Astrocyte of the cerebellum (primary cell): Measurements from ENCODE around the gene FCSK.

ENCODE experiments used
- DNase-seq: peaks from one replicate; pipeline ENCODE4 v3.0.0-alpha.2; 2011; ENCODE audit warnings: low read depth
- H3K4me3 ChIP-seq: 2 replicates; pipeline ENCODE4 v1.5.1; 2011; ENCODE audit warnings: mild to moderate bottlenecking, low read depth, low read length, moderate library complexity
- CTCF ChIP-seq: IDR thresholded peaks from 2 replicates; pipeline ENCODE4 v1.5.1; 2012; ENCODE audit warnings: low read length, low read depth, moderate library complexity, mild to moderate bottlenecking; ENCODE audit errors: missing control alignments
- in situ Hi-C: cut with HindIII; loops from 2 replicates; pipeline ENCODE4 v1.10.0; 2017; ENCODE audit warnings: low sequenced_read_pairs

FCSK gene

GRCh38 chr16:70460737-70461261 lies 6.4 kb downstream of the FCSK start:
- no peak for TF ChIP-seq CTCF
- in situ Hi-C loops, result no loop called here
- no peak overlapping the region for H3K4me3 ChIP-seq
- DNase-seq, result no peak

- no peak for DNase-seq
- in situ Hi-C loops, result no loop called here
- no peak overlapping the region for H3K4me3 ChIP-seq
- TF ChIP-seq CTCF, result no peak
Observed at GRCh38 chr16:70463235-70463634, 8.8 kb downstream of the FCSK start.

- H3K4me3 ChIP-seq, result no peak overlapping the region
- TF ChIP-seq CTCF, result no peak
- in situ Hi-C loops, result no loop called here
- no peak for DNase-seq
Observed at GRCh38 chr16:70465999-70466804, 11.8 kb downstream of the FCSK start.

- in situ Hi-C loops, result no loop called here
- no peak for DNase-seq
- no peak for TF ChIP-seq CTCF
- no peak overlapping the region for H3K4me3 ChIP-seq
Observed at GRCh38 chr16:70466805-70467076, 12.3 kb downstream of the FCSK start.

GRCh38 chr16:70467113-70467512 lies 12.7 kb downstream of the FCSK start:
- in situ Hi-C loops, result no loop called here
- DNase-seq, result no peak
- TF ChIP-seq CTCF, result no peak
- no peak overlapping the region for H3K4me3 ChIP-seq

GRCh38 chr16:70467608-70468007 lies 13.2 kb downstream of the FCSK start:
- in situ Hi-C loops, result no loop called here
- H3K4me3 ChIP-seq, result no peak overlapping the region
- TF ChIP-seq CTCF, result no peak
- DNase-seq, result no peak
